HG03521 (cell line): ENCODE data around the gene FAM174C.

ENCODE experiments used
- ATAC-seq: cut with Tn5 transposase; IDR thresholded peaks from one replicate; pipeline ENCODE4 v1.9.1; 2021; ENCODE audit warnings: mild to moderate bottlenecking, moderate library complexity; ENCODE audit not compliant: unreplicated experiment

FAM174C gene

DNA sequence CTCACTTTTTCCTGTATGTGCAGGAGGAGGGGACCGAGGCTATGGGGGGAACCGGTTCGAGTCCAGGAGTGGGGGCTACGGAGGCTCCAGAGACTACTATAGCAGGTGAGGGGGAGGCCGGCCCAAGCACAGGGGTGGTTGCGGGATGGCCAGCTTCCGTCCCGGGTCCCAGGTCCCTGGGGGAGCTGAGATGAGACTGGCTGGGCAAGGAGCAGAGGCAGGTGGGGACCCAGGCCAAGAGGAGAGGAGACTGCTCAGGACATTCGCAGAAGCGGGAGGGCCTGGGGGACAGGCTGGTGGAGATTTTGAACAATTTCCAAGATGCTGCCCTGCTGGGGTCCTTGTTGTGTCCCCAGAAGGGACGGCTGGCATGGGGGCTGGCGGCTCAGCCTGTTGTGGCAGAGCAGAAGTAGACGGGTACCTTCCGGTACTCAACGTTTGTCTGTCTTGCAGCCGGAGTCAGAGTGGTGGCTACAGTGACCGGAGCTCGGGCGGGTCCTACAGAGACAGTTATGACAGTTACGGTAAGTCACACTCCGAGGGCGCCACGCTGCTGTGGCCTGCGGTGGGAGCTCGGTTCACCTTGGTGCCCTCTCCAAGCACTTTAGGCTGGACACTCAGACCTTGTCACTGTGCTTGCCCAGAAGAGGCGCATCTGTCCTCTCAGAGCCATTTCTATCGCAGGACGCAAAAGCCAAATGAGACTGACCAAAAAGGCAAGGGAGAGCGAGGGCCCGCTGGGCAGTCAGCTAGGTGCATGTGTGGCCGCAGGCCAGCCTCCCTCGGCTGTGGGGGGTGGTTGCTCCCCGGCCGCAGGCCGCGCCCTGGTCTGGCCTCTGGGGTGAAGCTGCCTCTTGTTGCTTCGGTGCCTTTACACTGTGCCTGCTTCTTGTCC, 3.6 kb upstream of the FAM174C start:
- no peak for ATAC-seq

DNA sequence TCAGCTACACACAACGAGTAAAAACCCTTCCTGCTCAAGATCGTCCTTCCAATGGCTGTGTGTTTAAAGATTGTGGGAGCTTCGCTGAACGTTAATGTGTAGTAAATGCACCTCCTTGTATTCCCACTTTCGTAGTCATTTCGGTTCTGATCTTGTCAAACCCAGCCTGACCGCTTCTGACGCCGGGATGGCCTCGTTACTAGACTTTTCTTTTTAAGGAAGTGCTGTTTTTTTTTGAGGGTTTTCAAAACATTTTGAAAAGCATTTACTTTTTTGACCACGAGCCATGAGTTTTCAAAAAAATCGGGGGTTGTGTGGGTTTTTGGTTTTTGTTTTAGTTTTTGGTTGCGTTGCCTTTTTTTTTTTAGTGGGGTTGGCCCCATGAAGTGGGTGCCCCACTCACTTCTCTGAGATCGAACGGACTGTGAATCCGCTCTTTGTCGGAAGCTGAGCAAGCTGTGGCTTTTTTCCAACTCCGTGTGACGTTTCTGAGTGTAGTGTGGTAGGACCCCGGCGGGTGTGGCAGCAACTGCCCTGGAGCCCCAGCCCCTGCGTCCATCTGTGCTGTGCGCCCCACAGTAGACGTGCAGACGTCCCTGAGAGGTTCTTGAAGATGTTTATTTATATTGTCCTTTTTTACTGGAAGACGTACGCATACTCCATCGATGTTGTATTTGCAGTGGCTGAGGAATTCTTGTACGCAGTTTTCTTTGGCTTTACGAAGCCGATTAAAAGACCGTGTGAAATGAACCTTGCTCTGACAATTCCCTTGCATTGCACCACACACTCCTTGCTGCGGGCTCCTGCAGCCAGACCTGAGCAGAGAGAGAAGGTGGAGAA, 2.7 kb upstream of the FAM174C start:
- no peak for ATAC-seq

DNA sequence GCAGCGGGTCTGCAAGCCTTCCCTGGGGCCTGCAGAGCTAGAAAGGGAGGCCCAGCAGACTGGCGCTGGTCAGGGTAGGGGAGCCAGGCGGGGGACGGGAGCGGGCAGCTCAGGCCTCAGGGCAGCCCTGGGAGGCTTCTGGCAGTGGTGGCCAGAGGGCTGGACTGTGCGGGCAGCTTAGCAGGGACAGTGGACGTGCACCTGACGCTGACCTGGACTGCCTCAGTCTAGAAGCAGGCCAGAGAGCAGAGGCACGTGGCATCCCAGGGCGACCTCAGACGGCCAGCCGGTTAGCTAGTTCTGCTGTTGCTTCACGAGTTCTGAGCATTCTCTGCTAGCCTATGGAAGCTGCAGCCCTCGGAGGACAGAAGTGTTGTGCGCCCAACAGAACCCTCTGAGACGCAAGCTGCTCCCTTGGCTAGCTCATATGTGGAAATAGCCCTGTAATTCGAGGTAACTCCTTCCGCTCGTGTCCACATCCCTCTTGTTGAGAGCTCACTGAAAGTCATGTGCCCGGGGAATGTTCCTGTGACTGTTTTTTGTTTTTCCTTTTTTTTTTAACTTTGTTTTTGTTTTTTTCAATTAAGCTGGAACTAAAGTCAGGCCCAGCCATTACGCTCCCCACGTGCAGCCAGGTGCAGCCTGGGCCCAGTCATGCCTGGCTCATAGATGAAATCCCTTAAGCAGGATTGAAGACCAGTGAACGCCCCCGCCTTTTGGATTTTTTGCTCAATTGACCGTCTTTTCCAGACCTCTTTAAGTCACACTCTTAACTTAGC, 1.9 kb upstream of the FAM174C start:
- ATAC-seq, result no peak

DNA sequence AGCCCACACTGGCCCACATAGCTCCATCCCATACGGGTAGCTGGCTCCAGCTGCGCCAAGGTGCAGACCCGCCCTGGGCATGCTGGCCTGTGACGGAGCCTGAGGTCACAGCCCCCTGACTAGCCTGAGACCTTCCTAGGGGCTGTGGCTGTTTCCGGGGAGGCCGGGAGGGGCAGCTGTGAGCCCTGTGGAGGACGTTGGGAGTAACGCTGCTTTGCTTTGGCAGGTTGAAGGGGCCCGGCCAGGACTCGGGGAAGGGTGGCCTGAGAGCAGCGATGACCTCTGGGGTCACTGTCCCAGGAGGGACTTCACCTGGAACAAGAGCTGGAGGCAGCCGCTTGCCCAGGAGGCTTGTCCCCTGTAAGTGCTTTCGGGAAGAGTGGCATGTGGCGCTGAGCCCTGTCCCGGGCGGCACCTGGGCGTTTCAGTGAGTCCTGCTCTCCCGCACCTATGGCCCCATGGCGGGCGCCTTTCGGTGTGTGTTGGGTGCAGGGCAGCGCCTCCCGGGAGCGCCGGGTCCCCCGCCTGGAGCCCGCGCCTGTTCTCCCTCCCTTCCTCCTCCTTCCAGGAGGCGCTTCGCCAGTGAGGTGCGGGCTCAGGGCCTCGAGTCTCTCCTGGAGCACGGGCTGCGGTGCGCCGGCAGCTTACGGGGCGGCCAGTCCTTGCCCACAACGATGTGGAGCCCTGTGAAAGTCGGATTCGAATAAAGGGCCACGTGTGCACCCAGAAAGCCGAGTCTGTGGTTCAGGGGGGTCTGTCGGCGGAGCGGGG, 1.1 kb upstream of the FAM174C start:
- no peak for ATAC-seq

DNA sequence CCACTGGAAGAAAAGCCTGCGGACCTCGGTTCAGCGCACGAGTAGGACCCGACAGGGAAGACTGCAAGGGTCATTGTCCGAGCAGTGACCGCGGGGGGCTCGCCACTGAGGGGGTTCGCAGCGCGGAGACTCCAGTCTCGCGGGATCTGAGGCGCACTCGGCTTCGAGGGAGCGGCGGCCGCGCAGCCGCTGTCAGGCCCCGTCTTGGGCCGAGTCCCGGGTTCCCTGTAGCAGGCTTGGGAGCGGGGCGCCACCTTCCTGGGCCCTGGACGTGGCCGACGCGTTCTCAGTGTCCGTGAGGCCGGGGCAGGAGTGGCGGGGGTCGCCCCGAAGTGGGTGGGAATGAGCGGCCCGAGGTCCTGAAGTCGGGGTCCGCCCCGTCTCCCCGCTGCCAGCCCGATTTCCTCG, 474 bp upstream of the FAM174C start:
- no peak for ATAC-seq

DNA sequence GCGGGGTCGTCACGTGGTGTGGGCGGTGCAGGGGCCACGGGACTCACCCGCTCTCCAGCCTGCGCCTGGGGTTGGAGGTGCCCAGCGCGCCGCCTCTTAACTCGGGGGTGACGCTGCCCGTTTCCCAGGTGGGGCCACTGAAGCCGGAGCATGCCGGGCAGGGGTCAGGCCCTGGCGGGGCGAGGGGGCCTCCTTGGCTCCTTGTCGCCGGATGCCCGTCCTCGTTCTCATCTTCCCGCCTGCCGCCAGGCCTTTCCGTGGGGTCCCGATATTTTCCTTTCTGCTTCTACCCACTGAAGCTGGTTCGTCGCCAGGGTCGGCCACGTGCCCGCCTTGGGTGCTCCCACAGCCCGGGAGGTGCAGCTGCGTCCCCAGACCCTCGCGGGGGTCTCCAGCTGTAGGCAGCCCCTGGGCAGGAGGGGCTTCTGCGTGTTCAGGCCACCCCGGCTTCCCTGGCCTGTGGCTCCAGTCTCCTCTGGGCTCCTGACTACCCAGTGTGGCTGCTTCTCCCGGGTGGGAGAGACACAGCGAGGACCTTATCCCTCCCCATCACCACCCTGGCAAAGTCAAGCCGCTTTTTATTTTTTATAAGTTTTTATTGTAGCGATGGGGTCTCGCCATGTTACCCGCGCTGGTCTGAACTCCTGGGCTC, 772 bp downstream of the FAM174C start:
- ATAC-seq, result no peak

DNA sequence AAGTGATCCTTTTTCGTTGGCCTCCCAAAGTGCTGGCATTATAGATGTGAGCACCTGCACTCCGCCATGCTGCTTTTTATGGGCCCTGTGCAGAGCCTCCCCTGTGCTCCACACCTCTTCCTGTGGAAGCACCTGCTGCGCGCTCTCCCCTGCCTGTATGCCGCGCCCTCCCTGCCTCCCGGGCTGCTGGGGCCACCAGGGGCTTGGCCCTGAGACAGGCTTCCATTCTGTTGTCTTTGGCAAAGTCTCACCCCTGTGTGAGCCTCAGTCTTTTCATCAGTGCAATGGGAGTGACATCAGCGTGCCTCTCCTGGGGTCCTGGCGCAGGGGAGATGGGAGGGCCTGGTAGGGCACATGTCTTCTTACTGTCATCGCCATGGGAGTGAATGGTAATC, 1.3 kb downstream of the FAM174C start:
- no peak for ATAC-seq

DNA sequence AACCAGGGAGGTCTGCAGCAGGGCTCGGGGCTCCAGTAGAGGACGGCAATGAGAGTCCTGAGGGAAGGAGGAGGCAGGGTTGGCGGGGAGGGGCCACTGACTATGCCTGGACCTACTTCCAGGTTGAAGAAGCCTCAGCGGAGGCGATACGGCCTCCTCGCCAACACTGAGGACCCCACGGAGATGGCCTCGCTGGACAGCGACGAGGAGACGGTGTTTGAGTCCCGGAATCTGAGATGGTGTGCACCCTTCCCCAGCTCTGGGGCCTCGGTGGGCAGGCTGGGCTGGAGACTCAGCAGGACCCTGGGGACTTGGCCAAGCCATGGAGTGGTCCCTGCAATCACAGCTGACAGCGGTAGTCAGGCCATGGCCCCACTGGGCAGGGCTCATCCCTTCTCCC, 1.7 kb downstream of the FAM174C start:
- no peak for ATAC-seq

DNA sequence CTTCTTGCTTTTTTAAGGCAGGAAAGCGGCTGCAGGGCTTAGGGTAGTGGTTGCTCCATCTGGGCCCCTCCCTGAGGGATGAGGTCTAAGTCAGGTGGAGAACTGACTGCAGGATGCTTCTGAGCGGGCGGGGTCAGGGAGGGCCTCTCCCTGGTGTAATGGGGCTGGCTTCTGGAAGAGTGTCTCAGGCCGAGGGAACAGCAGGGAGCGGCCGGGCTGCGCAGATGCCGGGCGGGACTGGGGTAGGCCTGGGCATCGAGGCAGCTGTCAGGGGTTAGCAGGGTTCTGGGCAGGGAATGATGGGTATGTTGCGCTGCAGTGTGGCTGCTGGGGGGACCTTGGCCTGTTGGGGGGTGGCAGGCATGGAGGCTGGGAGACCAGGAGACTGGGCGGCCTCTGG, 2.7 kb downstream of the FAM174C start:
- no peak for ATAC-seq

DNA sequence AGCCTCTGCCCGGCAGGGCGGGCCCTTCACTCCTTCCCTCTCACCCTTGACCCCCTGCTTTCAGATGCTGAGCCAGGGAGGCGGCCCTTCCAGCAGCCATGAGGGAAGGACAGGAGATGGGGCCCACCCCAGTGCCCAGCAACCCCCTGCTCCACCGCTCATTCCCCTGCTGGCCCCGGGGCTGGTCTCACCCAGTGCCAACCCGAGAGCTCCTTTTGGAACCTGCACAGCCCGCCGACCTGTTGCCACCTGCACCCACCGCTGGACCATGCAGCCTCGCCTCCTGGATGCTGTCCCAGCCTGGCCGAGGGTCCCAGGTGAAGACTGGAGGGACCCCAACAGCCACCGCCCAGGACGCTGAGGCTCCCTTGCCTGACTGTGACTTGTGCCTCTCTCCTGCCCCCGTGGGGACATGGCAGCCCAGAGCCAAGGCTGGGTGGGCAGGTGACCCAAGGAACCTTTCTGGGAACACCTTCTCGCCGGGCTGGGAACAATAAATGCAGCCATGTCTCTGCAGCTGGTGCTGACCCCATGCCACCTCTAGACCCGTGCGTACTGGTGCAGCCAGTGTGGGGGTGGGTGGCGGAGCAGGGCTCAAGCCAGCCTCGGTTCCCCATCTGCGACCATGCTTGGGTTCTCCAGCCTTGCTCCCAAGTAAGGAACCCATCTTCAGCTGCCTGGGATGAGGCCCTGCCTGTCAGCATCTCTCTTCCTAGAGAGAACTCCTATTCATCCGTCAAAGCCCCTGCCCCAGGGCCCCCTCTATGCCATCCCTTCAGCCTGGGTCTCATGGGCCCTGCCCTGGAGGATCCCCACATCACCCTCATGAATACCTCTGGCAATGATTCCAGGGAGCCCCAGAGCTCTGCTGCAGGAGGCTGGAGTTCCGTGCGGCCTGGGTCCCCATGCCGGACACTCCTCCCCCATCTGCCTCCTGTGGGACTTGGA, 3.7 kb downstream of the FAM174C start:
- no peak for ATAC-seq

DNA sequence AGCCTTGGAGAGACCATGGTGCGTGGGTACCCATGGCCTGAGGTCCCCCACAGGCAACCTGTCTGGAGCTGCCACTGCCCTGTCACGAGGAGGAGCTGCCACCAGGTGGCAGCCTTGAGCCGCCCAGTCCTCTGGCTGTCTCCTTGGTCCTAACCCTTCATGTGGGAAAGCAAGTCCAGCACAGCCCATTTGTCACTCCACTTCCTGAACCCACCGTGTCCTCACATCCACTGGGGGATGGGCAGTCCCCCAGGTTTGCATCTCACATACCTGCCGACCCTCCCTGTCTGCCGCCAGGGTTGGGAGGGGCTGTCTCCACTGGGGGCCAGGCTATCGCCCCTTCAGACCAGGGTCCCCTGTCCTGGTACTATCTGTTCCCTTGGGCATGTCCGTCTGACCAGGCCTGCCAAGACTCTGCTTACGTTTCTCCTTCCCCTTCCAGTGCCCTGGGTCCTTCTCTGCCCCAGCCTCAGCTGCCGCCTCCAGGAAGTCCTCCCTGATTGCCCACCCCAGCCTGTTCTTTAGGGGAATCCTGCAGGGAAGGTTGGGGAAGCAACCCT, 4.5 kb downstream of the FAM174C start:
- ATAC-seq, result no peak

DNA sequence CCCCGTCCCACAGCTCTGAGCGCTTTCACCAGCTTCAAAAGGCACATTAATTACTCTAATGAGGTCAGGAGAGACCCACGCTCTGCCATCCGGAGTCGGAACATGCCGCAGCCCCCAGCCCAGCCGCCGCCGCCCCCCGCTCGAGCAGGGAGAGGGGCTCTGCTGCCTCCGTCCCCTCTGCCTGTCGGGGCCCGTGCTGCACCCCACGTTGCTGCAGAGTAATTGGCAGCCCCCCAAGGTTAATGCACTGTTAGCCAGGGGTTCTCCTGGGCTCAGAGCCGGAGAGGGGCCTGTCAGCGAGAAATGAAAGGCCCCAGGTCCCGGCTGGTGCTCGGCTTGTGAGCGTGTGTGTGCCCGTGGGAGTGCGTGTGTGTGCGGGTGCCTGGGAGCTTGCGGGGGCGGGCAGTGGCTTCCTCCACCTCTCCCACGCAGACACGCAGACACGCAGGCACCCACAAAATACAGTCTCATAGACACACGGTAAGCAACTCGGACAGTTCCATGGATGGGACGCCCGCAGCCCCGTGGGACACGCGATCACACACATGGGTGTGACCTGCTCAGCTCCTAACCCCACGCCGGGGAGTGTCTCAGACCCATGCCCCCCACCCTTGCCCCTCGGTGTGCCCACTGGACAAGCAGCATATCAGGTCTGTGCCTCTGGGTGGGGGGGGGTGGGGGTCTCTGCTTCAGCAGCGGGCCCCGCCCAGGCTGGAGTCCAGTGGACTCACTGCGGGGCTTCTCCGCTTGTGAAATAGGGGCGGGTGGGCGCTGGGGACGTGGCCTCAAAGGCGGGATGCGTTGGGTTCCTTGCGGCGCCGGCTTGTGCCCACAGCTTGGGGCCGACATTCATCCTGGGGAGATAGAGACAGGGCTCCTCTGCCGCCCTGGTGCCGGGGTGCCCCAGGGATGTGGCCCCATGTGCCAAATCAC, 5.6 kb downstream of the FAM174C start:
- ATAC-seq, result no peak

DNA sequence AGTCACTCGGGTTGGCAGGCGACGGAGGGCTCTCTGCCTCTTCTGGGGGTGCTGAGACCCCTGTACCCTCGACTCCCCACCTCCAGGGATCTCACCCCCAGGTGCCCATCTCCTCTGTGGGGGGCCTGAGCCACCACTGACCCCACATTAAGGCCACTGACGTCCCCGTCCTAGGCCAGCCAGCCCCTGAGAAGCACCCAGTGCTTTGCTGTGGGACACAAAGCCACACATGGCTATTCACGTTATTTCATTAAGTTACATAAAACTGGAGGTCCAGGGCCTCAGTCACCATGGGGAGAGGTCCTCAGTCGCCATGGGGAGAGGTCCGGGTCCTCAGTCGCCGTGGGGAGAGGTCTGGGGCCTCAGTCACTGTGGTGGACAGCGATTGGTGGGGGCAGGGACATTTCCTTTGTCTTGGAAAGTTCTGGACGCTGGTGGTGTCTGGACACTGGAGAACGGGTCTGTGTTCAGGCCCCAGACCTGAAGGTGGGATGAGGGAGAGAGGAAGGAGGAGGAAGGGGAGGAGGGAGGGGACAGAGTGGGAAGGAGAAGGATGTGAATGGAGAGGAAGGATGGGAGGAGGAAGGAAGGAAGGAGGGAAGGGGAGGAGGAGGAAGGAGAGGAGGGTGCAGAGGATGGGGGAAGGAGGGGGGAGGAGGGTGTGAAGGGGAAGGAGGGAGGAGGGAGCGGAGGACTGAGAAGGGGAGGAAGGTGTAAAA, 6.4 kb downstream of the FAM174C start:
- no peak for ATAC-seq

DNA sequence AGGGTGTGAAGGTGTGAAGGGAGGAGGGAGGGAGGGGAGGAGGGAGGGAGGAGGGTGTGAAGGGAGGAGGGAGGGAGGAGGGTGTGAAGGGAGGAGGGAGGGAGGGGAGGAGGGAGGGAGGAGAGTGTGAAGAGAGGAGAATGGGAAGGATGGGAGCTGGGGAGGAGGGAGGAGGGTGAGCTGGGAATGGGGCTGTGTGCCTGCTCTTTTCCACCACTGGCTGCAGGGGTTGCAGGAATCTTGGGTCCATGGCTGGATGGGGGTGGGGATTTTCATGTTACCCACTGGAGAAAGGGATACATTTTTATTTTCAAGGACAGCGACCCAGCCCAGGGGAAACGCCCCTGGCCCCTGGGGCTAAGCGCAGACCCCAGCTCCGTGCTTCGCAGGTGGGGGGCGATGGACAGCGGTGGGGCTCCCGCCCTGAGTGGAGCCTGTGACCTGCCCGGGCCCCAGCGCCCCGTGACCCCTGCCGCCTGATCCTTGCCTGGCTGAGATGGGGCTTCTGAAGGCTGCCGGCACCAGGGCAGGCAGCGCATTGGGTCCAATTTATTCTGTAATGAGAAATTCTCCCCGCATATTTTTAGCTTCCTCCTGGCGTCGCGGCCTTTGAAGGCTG, 7.4 kb downstream of the FAM174C start:
- no peak for ATAC-seq

DNA sequence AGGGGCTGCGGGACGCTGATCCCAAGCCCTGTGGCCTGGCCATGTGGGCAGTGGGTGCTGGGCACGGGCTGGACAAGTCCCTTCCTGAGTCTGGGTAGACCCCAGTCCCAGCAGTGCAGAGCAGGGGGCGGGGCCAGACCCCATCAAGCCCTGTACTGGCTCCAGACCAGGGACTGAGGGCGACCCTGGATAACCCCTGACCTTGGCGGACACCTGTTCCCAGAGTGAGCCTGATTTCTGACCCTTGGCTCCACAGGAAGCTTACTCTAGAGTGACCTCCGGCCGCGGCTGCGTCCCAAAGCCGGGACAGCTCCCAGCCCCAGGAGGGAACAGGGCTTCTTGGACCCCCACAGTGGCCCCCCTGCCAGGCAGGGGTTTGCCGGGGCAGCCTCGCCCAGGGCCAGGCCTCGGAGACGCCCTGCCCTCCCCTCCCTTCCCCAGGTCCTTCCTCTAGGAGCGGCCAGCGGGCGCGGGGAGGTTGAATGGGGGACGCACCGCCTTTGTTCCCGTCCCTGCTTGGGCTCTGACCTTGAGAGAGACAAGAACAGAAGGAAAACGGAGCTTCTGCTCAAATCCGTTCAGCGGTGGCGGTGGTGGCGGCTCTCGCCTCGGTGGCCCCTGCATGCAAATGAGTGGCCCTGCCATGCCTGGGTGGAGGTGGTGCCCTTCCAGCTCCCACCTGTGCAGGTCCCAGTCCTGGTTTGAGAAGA, 8.0 kb downstream of the FAM174C start:
- no peak for ATAC-seq

DNA sequence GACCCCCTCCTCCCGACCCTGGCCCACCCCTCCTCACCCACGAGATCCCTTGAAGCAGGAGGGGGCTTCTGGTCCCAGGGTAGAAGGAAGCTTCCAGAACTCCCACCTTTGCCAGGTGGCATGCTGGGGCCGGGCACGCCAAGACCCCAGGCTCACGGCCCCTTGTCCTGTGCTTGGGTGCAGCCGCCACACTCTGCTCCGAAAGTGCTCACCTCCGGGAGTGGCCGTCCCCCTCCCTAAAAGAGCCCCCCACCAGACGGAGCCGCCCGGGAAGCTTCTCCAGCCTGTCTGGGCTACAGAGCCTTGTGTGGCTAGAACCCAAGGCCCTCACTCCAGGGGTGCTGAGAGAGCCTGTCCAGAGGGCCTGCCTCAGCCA, 8.6 kb downstream of the FAM174C start:
- ATAC-seq, result no peak
